H4 (cell line): ENCODE measurements around the gene ERC2. TPM values are rescaled to one million over a fixed set of nuclear protein-coding genes. Genes with fewer than 3 reads are reported as not detected.
A peak's percentile ranks its signal among the peaks of the same experiment; 100 is the strongest.
"Not testable (repeated sequence)": the region's sequence is repeated elsewhere in the genome, so short reads cannot be mapped to it uniquely, and the experiment has no call there.

Experiments
- DNase-seq: peaks from one replicate; pipeline ENCODE4 v3.0.0-alpha.2; 2015; ENCODE audit warnings: low spot score
- total RNA-seq: library from RNA; depleted of rRNA; stranded (reverse); fragments of >200 nt; shearing (Covaris generic); gene quantifications from 2 replicates; pipeline ENCODE4 v1.2.3, GENCODE V29; 2014

ERC2 gene
- total RNA-seq, 1 experiment from 2014 or later, result 1.6 TPM

DNA sequence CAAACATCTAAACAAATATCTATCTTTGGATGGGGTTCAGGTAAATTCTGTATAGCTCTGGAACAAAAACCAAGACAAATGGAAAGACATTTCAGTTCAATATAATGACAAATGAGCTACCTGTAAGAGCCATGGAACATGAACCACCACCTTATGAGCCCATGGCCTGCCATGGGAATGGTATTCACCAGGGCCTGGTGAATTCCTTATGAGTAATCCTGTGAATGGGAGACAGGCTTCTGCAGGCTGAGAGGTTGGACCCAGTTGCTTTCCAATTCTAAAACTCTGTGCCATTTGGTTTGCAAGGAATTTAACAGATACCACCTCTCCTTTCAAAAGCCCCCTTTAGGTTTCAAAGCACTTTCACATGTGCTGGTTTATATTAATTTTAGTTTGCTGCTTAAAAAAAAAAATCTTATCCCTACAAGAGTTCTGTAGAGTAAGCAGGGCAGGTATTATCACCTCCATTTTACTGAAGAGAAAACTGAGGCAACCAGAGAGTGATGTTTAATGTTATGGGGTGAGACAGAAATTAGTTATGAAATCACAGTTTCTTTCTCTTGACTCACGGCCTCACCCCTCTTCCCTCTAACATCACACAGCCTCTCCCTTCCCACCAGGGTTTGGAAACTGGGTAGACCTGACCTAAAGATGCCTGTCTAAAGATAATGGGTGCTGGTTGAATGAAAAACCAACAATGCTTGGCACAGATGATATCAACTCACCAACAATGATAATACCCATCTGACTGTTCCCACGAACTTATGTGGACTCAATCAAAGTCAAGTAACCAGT, 583.6 kb downstream of the ERC2 start:
- no peak for DNase-seq

DNA sequence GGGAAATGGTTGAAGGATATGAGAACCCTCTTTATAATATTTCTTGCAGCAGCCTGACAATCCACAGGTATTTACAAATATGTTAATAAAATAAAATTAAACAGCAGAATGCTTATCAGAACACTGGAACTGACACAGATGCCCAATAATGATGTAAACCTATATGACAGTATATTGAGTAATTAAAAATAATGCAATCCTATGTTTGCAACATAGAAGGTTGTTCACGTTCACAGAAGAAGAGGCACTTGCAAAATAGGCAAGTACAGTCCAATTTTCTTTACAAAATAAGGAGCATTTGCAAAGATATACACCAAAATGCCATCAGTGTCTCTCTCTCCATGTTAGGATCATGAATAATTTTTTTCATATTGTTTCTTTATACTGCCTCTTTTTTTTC, 584.2 kb downstream of the ERC2 start:
- DNase-seq, result no peak

DNA sequence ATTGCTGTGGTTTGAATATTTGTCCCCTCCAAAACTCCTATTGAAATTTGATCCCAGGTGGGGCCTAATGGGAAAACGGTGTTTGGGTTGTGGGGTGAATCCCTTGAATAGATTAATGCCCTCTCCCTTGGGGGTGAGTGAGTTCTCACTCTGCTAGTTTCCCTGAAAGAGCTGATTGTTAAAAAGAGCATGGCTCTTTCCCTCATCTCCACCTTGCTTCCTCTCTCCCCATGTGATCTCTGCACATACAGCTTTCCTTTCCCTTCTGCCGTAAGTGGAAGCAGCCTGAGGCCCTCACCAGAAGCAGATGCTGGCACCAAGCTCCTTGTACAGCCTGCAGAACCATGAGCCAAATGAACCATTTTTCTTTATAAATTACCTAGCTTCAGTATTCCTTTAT, 586.3 kb downstream of the ERC2 start:
- no peak for DNase-seq

DNA sequence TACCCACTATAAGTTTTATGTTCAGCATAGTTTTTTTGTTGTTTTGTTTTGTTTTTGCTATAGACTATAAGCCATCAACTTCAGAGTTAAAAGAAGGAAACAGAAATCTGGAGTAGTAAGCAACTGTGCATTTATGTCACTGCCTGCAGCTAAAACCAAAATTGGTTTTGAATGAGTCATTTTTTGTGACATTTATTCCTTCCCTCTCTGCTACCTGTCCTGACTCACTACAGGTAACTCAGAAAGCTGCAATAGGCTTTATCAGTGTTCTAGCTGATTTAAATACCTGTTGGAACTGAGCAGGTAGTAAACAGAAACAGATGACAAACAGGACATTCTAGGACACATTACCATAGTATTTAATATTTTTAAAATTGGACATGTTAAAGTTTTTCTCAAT, 587.9 kb downstream of the ERC2 start:
- no peak for DNase-seq

DNA sequence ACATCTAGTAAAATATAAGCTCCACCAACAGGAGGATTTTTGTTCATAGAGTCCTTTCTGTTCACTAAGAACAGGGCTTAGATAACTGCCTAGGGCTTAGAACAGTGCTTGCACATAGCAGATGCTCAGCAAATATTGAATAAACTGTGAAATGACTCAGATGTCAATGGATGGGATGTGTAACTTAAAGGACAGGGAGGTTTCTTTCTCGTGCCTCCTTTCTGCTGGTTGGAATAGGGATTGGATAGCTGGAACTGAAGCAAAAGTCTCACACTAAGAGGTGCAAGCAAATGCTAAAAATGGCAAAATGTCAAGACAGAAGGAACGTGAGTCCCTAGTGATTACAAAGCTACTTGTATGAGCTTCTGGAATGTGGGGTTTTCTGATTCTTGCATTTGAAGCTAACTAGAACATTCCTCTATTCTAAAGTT, 588.4 kb downstream of the ERC2 start:
- DNase-seq, result peak; percentile 11

DNA sequence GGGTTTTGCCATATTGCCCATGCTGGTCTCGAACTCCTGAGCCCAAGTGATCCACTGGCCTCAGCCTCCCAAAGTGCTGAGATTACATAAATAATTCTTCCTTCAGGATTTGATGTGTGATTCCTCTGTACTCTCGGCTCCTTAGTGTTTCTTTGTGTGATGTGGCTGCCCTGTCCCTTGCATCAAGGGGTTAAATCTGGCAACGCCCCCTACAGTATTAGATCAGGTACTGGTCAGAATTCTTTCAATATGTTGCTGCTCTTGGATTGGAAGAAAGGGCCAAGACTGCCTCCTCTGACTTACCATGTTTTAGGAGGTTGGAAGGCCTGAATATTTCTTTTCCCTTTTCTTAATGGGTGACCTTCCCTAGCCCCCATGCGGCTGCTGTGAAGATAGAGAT, 590.6 kb downstream of the ERC2 start:
- no peak for DNase-seq

DNA sequence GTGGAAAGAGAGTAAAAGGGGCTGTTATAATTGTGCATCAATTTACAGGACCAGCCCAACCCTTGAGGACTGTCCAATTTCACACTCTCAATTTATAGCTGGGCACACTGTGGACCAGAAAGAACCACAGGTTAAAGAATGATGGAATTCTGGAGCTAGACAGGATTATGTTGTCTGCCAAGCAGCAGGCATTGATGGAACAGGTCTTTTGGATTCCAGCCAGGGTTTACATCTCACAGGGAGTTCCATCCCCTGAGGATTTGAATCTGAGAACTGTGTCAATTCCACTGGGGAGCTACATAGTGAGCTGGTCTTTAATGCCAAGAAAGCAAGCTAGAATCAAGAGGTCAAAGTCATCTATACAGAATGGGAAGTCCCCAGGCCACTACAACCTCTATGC, 591.7 kb downstream of the ERC2 start:
- DNase-seq, result no peak

DNA sequence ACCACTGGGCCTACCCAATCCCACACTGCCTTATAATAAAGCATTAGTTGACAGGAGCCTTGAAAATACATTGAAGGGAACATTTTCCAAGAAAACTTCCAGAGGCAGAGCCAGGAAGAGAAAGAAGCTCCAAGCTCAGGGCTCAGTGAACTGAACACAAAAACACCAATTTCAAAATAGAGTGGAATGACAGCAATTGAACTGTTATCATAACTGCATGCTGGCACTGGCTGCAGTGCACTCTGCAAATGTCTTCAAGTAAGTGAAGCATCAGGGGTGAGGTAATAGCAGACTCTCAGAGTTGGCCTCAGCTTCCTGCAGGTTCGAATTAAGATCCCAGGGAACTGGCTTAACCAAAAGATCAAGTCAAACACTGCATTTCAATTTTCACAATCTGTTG, 593.2 kb downstream of the ERC2 start:
- DNase-seq, result no peak

DNA sequence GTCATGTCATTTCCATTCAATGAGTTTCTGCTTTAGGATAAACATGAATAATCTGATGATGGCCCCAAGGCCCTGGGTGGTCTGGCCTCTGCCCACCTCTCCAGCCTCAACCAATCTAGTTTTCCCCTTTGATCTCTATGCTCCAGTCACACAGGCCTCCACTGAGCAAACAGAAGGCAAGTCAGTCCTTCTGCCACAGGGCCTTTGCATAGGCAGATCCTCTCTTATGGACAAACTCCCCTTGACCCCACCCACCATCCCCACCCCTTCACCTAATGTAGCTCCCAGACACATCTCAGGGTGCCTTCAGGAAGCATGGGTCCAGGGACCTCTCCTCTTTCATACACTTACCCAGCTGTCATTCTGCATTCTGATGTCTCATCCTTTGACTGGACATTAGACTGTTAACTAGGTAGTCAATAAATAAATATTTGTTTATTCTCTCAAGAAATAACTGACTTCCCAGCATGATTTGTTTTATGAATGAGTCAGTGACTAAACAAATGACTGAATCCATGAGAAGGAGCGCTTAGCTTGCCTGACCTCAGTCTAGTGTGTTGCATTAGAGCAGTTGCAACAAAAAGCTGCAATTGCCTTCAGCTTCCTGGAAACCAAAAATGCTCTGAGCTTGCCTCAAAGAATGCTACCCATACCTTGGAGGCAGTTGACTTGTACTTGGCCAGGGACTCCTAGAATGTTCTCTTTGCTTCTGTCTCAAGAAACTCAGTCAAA, 594.6 kb downstream of the ERC2 start:
- peak; percentile 57 for DNase-seq

DNA sequence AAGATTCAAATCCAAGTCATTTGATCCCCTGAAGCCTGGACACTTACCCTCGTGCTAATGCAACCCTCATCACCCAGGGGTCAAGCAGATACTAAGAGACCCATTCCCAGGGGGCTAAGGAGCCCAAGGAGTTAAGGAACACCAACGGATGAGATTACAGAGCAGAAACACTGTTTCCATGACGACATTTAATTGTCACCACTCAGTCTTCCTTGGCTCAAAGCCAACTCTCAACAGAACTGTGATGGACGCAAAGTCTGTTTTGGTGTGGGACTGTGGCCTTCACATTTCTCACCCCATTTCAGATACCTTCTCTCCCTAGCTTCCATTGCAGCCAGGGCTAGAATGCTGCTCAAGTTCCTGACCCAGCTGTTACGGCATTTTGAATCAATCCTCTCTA, 597.7 kb downstream of the ERC2 start:
- DNase-seq, result no peak

DNA sequence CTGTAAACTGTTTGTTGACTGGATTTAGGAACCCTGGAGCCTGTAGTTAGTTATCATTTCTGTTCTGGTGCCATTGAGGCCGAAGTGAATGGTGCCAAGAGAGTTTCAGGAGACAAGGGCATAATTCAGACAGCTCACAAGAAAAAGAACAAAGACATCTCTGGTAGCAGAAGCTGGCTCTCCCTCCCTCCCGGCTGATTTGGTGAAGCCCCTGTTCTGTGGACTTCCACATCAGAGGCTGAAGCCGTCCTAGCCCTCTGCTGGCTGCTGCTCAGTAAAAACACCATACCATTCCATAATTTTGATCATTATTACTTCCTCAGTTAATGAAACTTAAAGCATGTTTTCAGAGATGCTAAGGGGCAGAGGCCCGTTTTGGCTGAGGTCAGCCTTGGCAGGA, 599.9 kb downstream of the ERC2 start:
- no peak for DNase-seq

DNA sequence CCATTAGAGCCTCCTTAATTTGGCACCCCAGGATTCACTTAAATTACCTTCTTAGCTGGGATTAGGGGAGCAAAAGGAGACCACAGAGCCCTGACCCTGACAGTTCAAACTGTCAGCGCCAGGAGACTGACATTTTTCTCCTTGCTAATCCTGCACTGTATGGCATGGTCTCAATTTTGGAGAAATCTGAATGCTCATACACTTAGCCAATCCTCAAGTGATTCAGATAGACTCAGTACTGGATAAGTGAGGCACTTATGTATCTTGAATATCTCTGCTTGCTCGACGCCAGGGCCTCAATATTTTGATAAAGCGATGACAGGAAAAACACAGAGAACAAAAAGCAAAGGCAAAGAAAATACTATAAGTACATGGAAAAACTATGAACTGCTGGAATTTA, 605.2 kb downstream of the ERC2 start:
- DNase-seq, result no peak

DNA sequence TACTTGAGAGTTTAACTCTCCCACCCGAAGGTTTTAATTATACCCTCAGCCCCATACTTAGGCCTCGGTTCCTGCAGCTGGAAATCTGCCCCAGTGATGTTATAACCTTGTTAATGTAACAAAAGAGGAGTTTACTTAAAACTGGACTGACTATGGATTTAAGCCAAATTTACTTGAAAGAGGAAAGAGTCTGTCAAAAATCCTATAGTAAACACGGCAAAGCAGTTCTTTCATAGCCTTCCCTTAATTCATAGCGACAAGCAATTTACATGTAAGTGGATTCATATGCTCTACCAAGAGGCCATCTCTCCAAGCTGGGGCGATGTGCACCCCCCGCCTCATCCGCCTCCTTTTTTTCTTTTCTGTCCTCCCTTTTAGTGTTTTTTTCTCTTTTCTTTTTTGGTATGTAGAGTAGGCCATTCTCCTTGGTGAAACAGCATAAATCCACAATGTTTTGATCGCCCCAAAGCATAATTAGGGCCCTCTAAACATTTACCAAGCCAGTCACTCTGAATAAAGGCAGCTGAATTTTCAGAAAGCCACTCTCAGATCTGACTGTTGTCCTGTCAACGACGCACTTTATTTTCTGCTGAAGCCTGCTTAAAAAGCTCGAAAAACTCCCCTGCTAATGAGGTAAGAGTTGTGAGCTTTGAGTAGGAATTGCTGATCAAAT, 608.1 kb downstream of the ERC2 start:
- DNase-seq, result no peak

DNA sequence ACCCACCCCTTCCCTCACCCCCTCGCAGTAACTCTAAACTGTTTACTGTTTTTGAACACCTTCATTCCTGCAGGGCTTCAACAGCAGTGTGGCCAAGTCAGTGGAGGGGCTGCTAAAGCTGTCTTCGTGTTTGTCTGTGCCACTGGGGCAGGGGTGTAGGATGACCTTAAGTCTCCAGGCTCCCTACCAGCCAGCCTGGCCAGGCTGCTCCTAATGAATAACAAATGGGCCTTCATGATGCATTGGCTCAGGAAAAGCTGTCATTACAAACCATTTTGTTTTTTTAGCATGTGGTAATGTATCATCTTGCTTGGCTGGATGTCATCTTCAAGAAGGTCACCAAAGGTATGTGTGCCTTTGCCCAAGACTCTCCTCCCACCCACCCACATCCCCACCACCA, 609.0 kb downstream of the ERC2 start:
- DNase-seq, result no peak

DNA sequence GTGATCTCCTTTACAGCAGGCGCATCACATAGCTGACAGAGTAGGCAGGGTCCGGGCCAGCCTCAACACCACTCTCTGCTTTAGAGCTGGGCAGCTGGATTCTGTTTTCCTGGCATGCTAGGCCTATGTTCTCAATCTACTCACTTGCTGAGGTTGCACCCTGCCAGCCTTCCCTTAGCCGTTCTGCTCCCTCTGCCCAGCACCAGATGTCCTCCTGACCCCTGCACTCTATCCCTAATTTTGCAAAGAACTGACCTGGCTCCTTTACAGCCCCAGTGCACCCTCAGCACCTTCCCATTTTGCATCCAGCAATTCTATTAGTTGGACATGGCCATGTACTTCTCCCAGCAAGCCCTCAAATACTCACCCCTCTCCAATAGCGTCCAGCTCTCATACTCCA, 609.5 kb downstream of the ERC2 start:
- DNase-seq, result no peak

DNA sequence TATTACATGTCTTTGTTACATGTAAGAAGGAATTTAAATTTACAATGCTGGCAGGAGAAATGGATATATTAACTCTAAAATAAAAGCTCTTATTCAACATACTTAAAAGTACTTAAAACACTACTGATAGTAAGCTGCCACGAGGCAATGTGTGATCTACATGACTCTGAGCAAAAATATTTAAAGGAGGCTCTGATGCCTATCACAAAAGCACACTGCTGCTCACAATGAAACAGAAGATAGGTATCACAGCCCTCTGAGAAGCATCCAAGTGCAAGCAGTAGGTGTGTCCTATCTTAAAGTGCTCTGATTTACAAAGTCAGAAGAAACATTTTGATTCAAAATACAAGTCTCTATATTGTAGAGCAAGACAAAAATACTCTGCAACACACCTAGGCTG, 610.0 kb downstream of the ERC2 start:
- DNase-seq, result no peak

DNA sequence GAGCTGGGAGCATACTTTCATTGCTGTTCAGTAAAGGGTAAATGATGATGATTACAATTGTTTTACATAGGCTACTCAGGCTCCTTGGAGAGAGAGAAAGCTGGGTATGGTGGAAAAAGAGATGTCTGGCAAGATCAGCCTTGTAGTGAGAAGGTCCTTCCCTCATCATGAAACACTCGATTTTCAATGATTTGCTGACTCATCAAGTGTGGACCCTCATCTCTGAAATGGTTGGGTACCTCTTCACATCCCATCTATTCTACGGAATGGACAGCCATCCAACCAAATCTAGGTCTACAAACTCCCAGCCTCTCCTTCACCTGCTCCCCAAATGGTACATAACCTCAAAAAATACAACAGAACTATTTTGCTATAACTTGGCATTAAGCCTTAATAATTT, 610.6 kb downstream of the ERC2 start:
- DNase-seq, result no peak

DNA sequence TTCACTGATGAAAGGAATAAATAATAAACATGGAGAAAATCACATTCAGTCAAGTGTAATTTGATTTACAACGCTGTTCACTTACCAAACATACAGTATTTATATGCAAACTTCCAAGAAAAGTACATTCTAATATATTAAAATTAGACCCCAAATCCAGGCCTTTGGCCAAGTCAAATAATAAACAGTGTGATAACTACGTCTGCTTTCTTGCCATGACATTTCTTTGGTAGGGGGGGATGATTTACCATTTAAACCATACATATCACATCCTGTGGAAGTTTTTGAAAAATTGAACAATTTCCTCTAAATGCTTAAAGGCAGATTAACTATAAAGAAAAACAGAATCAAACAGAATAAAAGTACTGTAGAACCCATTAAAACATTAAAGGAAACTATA, 613.0 kb downstream of the ERC2 start:
- DNase-seq, result no peak

DNA sequence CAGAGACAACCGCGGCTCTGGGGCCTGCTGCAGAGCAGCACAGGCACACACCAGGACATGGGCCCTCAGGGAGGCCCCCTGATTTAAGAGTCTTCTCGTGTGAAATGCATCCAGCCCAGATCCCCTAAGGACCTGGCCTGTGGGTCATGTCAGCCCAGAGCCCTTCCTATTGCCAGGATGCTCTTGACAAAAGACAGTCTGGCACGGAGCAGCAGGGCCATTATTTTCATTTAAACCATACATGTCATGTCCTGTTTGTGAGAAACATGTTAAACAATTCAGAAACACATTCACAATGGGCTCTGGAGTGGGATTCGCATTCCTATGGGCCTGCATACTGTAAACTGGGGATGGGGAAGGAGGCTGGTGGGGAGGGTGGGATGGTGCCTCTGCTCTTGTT, 613.8 kb downstream of the ERC2 start:
- DNase-seq, result no peak

DNA sequence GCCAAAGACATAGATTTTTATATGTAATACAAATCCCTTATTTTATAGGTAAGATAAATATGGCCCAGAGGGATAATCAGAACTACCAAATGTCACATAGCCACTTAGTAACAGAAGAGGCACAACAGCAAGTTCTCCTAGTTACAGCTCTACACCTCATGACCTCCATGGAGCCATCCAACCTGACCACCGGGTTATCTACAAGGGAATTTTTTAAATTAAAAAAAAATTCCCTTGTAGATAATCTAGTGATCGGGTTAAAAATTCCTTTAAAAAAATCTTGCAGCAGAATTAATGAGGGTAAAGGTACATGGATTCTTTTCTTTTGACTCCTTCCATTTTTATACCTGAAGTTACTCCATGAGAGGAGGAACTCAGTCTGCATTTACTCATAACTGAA, 615.9 kb downstream of the ERC2 start:
- no peak for DNase-seq

DNA sequence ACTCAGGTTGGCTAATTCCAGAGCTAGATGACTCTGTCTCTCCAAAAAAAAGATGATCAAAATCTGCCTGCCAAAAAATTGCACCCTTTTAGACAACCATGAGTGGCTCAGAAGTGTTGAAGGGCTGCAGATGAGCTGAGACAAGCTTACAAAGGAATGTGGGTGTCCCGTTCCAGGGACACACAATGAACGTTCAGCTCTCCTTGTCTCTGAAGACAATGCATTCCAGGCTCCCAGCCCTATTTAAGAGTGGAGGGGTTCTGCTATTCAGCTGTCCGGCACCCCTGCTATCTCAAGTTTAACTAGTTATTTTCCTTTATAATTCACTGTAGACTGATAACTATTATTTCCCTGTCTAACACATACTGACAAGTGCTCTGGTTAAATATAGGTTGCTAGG, 626.1 kb downstream of the ERC2 start:
- DNase-seq, result no peak

DNA sequence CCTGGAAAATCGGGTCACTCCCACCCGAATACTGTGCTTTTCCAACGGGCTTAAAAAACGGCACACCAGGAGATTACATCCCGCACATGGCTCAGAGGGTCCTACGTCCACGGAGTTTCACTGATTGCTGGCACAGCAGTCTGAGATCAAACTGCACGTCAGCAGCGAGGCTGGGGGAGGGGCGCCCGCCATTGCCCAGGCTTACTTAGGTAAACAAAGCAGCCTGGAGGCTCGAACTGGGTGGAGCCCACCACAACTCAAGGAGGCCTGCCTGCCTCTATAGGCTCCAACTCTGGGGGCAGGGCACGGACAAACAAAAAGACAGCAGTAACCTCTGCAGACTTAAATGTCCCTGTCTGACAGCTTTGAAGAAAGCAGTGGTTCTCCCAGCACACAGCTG, 636.4 kb downstream of the ERC2 start:
- not testable (repeated sequence) for DNase-seq

DNA sequence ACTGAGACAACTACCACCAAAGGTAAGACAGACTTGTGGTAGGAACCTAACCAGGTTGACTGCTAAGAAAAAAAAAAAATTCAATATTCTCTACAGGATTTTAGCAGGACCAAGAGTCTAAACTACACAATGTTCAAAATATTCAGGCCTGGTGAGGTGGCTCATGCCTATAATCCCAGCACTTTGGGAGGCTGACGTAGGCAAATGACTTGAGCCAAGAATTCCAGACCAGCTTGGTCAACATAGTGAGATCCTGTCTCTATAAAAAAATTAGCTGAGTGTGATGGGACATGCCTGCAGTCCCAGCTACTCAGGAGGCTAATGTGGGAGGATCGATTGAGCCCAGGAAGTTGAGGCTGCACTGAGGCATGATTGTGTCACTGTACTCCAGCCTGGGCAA, 639.6 kb downstream of the ERC2 start:
- DNase-seq, result no peak
